ENCODE results near the gene IFFO2. TPM values are rescaled to one million over a fixed set of nuclear protein-coding genes. Genes with fewer than 3 reads are reported as not detected.
A peak's percentile ranks its signal among the peaks of the same experiment; 100 is the strongest.

IFFO2 gene
- total and polyA plus RNA-seq, 10 of the 15 experiments (the other 5 are each of a cell fraction or from before 2014, with no cell fraction given) = 1.2 to 18.4 (median 6.7) TPM

DNA sequence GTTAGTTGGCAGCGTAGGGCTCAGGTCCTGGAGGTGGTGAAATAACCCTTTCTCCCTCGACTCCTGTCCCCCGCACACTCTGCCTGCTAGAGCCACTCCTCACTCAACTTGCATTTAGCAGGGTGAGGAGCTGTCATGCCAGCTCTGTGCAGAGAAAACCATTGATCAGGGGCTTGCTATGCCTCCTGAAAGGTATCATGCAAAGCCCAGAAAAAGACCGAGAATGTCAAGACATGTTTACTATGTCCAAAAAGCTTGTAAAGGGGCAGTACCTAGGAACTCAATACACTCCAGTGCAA, 72.1 kb downstream of the IFFO2 start:
- RAD21 ChIA-PET (ENCODE audit: unreplicated experiment) = interaction anchor here (0.6 to 1.6 kb wide), 9 partner anchors 18 to 229 kb away, joined by 3 to 9 read pairs (median 5); partner anchors contain the start of gene ALDH4A1
- POLR2A ChIA-PET = no interaction called here
- Histone ChIP-seq H3K27me3 (replicated peaks in 1 of 2; ENCODE audit: control insufficient read depth in 2 of 2, insufficient read depth in 2 of 2, low read length in 1 of 2) (no peaks in the 10 kb centered on the region), H3K4me2 (ENCODE audit: control insufficient read depth, insufficient read depth) (no peak overlapping the region), H3K27ac (ENCODE audit: control insufficient read depth, insufficient read depth) (no peak overlapping the region), H3K9me3 (replicated peaks; ENCODE audit: control insufficient read depth, insufficient read depth, low read length) (no peaks in the 10 kb centered on the region), H3K9ac (ENCODE audit: control insufficient read depth, insufficient read depth, low read length) (no peak overlapping the region), H3K4me3 (no peak overlapping the region), H4K20me1 (ENCODE audit: control insufficient read depth, insufficient read depth) (no peaks in the 10 kb centered on the region), H2AFZ (ENCODE audit: control insufficient read depth, low read depth, low read length) (no peak overlapping the region), H3K4me1 (ENCODE audit: control insufficient read depth, insufficient read depth, low read length) (no peaks in the 10 kb centered on the region), H3K79me2 (ENCODE audit: control insufficient read depth, insufficient read depth, low read length) (no peaks in the 10 kb centered on the region), H3K36me3 (ENCODE audit: control insufficient read depth in 2 of 2, insufficient read depth in 2 of 2, low read length in 1 of 2) (peaks cover 0 to 2% of the 10 kb centered on the region in 2 experiments; a peak in 2 of 4 replicates)
- FAIRE-seq (peak; percentile 7), ATAC-seq (peak; percentile 38), DNase-seq (ENCODE audit: low read depth, low spot score) (no peak)
- intact Hi-C loops (cut with micrococcal nuclease; ENCODE audit: unreplicated experiment) (loop anchor here (2.0 kb wide), 1 partner anchor 356 kb away; no protein-coding TSS in a partner anchor), in situ Hi-C loops (cut with MboI) (no loop called here)
- CTCF ChIA-PET = interaction anchor here (0.8 to 3.4 kb wide), 37 partner anchors 9 to 766 kb away, joined by 3 to 23 read pairs (median 4); partner anchors contain the start of gene ALDH4A1
- SMC1A ChIA-PET (ENCODE audit: uncharacterized antibody, unreplicated experiment) = interaction anchor here (0.6 to 1.8 kb wide), 9 partner anchors 16 to 244 kb away, joined by 3 to 7 read pairs (median 4); no protein-coding TSS in a partner anchor
- 10% methylated on average over 4 of the region's 4 CpGs for WGBS (ENCODE audit: insufficient coverage, insufficient replicate concordance, low lambda C conversion rate, missing lambda C conversion rate)
- BruUV-seq (replicated peaks) = no TSS peak
- TF ChIP-seq BRCA1 (IDR thresholded peaks at IDR 0.05; ENCODE audit: low read depth, low read length) = no peak
- TF ChIP-seq IRF4 (IDR thresholded peaks at IDR 0.05; ENCODE audit: low read depth, low read length) = no peak
- TF ChIP-seq ZNF274 (IDR thresholded peaks at IDR 0.05; ENCODE audit: insufficient read depth, insufficient read length) = no peak
- no peak for TF ChIP-seq MYB (IDR thresholded peaks at IDR 0.05; ENCODE audit: borderline replicate concordance, low read depth, low read length)
- no peak for TF ChIP-seq CHD4 (IDR thresholded peaks at IDR 0.05)
- TF ChIP-seq, protein P1, sequence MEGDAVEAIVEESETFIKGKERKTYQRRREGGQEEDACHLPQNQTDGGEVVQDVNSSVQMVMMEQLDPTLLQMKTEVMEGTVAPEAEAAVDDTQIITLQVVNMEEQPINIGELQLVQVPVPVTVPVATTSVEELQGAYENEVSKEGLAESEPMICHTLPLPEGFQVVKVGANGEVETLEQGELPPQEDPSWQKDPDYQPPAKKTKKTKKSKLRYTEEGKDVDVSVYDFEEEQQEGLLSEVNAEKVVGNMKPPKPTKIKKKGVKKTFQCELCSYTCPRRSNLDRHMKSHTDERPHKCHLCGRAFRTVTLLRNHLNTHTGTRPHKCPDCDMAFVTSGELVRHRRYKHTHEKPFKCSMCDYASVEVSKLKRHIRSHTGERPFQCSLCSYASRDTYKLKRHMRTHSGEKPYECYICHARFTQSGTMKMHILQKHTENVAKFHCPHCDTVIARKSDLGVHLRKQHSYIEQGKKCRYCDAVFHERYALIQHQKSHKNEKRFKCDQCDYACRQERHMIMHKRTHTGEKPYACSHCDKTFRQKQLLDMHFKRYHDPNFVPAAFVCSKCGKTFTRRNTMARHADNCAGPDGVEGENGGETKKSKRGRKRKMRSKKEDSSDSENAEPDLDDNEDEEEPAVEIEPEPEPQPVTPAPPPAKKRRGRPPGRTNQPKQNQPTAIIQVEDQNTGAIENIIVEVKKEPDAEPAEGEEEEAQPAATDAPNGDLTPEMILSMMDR (IDR thresholded peaks at IDR 0.05 in 2 of 3, conservative IDR thresholded peaks at IDR 0.05 in 1 of 3; ENCODE audit: control insufficient read depth in 2 of 3, extremely low read depth in 1 of 3, insufficient read depth in 1 of 3, low read depth in 3 of 3, low read length in 3 of 3) = no peak
- no peak for TF ChIP-seq MEF2B (IDR thresholded peaks at IDR 0.05; ENCODE audit: partially characterized antibody, poor library complexity, severe bottlenecking)
- TF ChIP-seq PAX5 (IDR thresholded peaks at IDR 0.05; ENCODE audit: borderline replicate concordance, low read depth, low read length) = no peak
- TF ChIP-seq TCF7 (IDR thresholded peaks at IDR 0.05; ENCODE audit: borderline replicate concordance) = no peak
- TF ChIP-seq KLF5 (IDR thresholded peaks at IDR 0.05; ENCODE audit: partially characterized antibody) = no peak
- TF ChIP-seq BMI1 (IDR thresholded peaks at IDR 0.05; ENCODE audit: borderline replicate concordance) = no peak
- TF ChIP-seq TAF1 (IDR thresholded peaks at IDR 0.05; ENCODE audit: borderline replicate concordance, low read depth, low read length) = no peak
- TF ChIP-seq, protein P2, sequence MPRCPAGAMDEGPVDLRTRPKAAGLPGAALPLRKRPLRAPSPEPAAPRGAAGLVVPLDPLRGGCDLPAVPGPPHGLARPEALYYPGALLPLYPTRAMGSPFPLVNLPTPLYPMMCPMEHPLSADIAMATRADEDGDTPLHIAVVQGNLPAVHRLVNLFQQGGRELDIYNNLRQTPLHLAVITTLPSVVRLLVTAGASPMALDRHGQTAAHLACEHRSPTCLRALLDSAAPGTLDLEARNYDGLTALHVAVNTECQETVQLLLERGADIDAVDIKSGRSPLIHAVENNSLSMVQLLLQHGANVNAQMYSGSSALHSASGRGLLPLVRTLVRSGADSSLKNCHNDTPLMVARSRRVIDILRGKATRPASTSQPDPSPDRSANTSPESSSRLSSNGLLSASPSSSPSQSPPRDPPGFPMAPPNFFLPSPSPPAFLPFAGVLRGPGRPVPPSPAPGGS (IDR thresholded peaks at IDR 0.05; ENCODE audit: borderline replicate concordance, insufficient read depth, low read depth, low read length, poor library complexity, severe bottlenecking) = no peak

Measured in GM12878 (cell line).